HEK293 (cell line): ENCODE results near the gene HNRNPH2.

Experiments
- CTCF ChIA-PET: fragments of 350-600 bp; formaldehyde crosslinking; extraction: SDS; loops from one replicate; lab custom pipeline; 2021; ENCODE audit warnings: antibody characterized with exemption; lab: Yijun Ruan, JAX
- POLR2A ChIA-PET: fragments of 300-600 bp; formaldehyde crosslinking; extraction: SDS; loops from one replicate; lab custom pipeline; 2020; ENCODE audit warnings: antibody characterized with exemption, inconsistent platforms; lab: Yijun Ruan, JAX
- H3K27ac ChIP-seq: fragments of 200-500 bp; sonication (Bioruptor generic); 2 replicates; pipeline ENCODE4 v1.5.1; 2014; ENCODE audit warnings: low read depth, low read length, control low read depth, inconsistent platforms; ENCODE audit errors: extremely low read depth
- H3K36me3 ChIP-seq, 2 experiments: fragments of 200-500 bp in 1 of 2; sonication (Bioruptor generic) in 1 of 2; 1 replicate in 1 of 2; 2 replicates in 1 of 2; pipeline ENCODE4 v1.5.1; 2014 to 2017; ENCODE audit warnings: inconsistent platforms in 2 of 2, low read length in 2 of 2; ENCODE audit not compliant: control insufficient read depth in 2 of 2, insufficient read depth in 1 of 2
- H3K4me1 ChIP-seq: fragments of 200-500 bp; sonication (Bioruptor generic); 2 replicates; pipeline ENCODE4 v1.5.1; 2014; ENCODE audit warnings: mild to moderate bottlenecking, low read length, inconsistent platforms; ENCODE audit not compliant: control insufficient read depth, insufficient read depth
- H3K4me3 ChIP-seq: 2 replicates; pipeline ENCODE4 v1.5.1; 2011; ENCODE audit warnings: low read depth, mild to moderate bottlenecking, control low read depth, low read length, moderate library complexity
- H3K9me3 ChIP-seq: fragments of 200-500 bp; sonication (Bioruptor generic); 2 replicates; pipeline ENCODE4 v1.5.1; 2014; ENCODE audit warnings: low read depth, low read length, inconsistent platforms; ENCODE audit not compliant: control insufficient read depth, insufficient read depth
- GLI2 ChIP-seq: fragments of 450-650 bp; formaldehyde crosslinking; IDR thresholded peaks from 2 replicates; pipeline ENCODE4; 2017; ENCODE audit warnings: missing biosample characterization, missing genetic modification characterization, low read depth, borderline replicate concordance
- MEIS1 ChIP-seq: sonication (generic); formaldehyde crosslinking; IDR thresholded peaks from 2 replicates; pipeline ENCODE4 v1.8.1; 2022; ENCODE audit warnings: missing genetic modification reagents, mild to moderate bottlenecking, borderline replicate concordance
- PRDM4 ChIP-seq: fragments of 450-650 bp; formaldehyde crosslinking; IDR thresholded peaks from 2 replicates; pipeline ENCODE4 v1.5.1; 2017; ENCODE audit warnings: missing biosample characterization, missing genetic modification characterization
- REPIN1 ChIP-seq: fragments of 450-650 bp; formaldehyde crosslinking; IDR thresholded peaks from 2 replicates; pipeline ENCODE4 v1.5.1; 2017; ENCODE audit warnings: missing biosample characterization, missing genetic modification characterization, low read depth
- SCRT1 ChIP-seq: fragments of 450-650 bp; formaldehyde crosslinking; IDR thresholded peaks from 2 replicates; pipeline ENCODE4 v1.5.1; 2016; ENCODE audit warnings: missing biosample characterization, missing genetic modification characterization, borderline replicate concordance
- SCRT2 ChIP-seq: fragments of 450-650 bp; formaldehyde crosslinking; IDR thresholded peaks from 2 replicates; pipeline ENCODE4 v1.5.1; 2016; ENCODE audit warnings: missing biosample characterization, missing genetic modification characterization
- YY1 ChIP-seq: fragments of 450-650 bp; formaldehyde crosslinking; IDR thresholded peaks from 2 replicates; pipeline ENCODE4 v1.5.1; 2018; ENCODE audit warnings: missing biosample characterization, missing genetic modification characterization
- ZBTB1 ChIP-seq: fragments of 450-650 bp; formaldehyde crosslinking; IDR thresholded peaks from 2 replicates; pipeline ENCODE4 v1.5.1; 2016; ENCODE audit warnings: missing biosample characterization, missing genetic modification characterization
- ZBTB26 ChIP-seq: fragments of 450-650 bp; formaldehyde crosslinking; optimal IDR thresholded peaks from 2 replicates; pipeline ENCODE3; 2016; ENCODE audit warnings: missing biosample characterization, mild to moderate bottlenecking, missing genetic modification characterization
- ZFP3 ChIP-seq: fragments of 450-650 bp; formaldehyde crosslinking; IDR thresholded peaks from 2 replicates; pipeline ENCODE4 v1.5.1; 2016; ENCODE audit warnings: low read depth, missing biosample characterization, missing genetic modification characterization
- ZFP69B ChIP-seq: fragments of 450-650 bp; formaldehyde crosslinking; IDR thresholded peaks from 2 replicates; pipeline ENCODE4 v1.5.1; 2016; ENCODE audit warnings: missing biosample characterization, missing genetic modification characterization
- ZNF157 ChIP-seq: fragments of 450-650 bp; formaldehyde crosslinking; IDR thresholded peaks from 2 replicates; pipeline ENCODE4 v1.5.1; 2016; ENCODE audit warnings: missing biosample characterization, missing genetic modification characterization
- ZNF16 ChIP-seq: fragments of 450-650 bp; formaldehyde crosslinking; IDR thresholded peaks from 2 replicates; pipeline ENCODE4 v1.5.1; 2016; ENCODE audit warnings: low read depth, missing biosample characterization, missing genetic modification characterization
- ZNF175 ChIP-seq: fragments of 450-650 bp; formaldehyde crosslinking; IDR thresholded peaks from 2 replicates; pipeline ENCODE4 v1.5.1; 2016; ENCODE audit warnings: missing biosample characterization, missing genetic modification characterization
- ZNF202 ChIP-seq: fragments of 450-650 bp; formaldehyde crosslinking; IDR thresholded peaks from 2 replicates; pipeline ENCODE4 v1.5.1; 2016; ENCODE audit warnings: missing biosample characterization, missing genetic modification characterization, borderline replicate concordance
- ZNF214 ChIP-seq: fragments of 450-650 bp; formaldehyde crosslinking; IDR thresholded peaks from 2 replicates; pipeline ENCODE4 v1.5.1; 2017; ENCODE audit warnings: missing biosample characterization, mild to moderate bottlenecking, missing genetic modification characterization, borderline replicate concordance
- ZNF239 ChIP-seq: fragments of 450-650 bp; formaldehyde crosslinking; IDR thresholded peaks from 2 replicates; pipeline ENCODE4 v1.5.1; 2016; ENCODE audit warnings: missing biosample characterization, missing genetic modification characterization
- ZNF324 ChIP-seq: fragments of 450-650 bp; formaldehyde crosslinking; IDR thresholded peaks from 2 replicates; pipeline ENCODE4 v1.5.1; 2016; ENCODE audit warnings: missing biosample characterization, missing genetic modification characterization
- ZNF416 ChIP-seq: fragments of 450-650 bp; formaldehyde crosslinking; IDR thresholded peaks from 2 replicates; pipeline ENCODE4 v1.5.1; 2016; ENCODE audit warnings: missing biosample characterization, missing genetic modification characterization
- ZNF433 ChIP-seq: fragments of 450-650 bp; formaldehyde crosslinking; IDR thresholded peaks from 2 replicates; pipeline ENCODE4 v1.5.1; 2016; ENCODE audit warnings: missing biosample characterization, missing genetic modification characterization, low read depth
- ZNF48 ChIP-seq: fragments of 450-650 bp; formaldehyde crosslinking; IDR thresholded peaks from 2 replicates; pipeline ENCODE4 v1.5.1; 2016; ENCODE audit warnings: missing biosample characterization, missing genetic modification characterization
- ZNF510 ChIP-seq: fragments of 450-650 bp; formaldehyde crosslinking; IDR thresholded peaks from 2 replicates; pipeline ENCODE4 v1.5.1; 2018; ENCODE audit warnings: mild to moderate bottlenecking, missing genetic modification characterization, missing biosample characterization; ENCODE audit not compliant: insufficient replicate concordance
- ZNF529 ChIP-seq: fragments of 450-650 bp; formaldehyde crosslinking; IDR thresholded peaks from 2 replicates; pipeline ENCODE4 v1.5.1; 2017; ENCODE audit warnings: missing genetic modification characterization, missing biosample characterization; ENCODE audit not compliant: insufficient replicate concordance
- ZNF544 ChIP-seq: fragments of 450-650 bp; formaldehyde crosslinking; IDR thresholded peaks from 2 replicates; pipeline ENCODE4 v1.5.0; 2017; ENCODE audit warnings: missing biosample characterization, missing genetic modification characterization
- ZNF623 ChIP-seq: fragments of 450-650 bp; formaldehyde crosslinking; IDR thresholded peaks from 2 replicates; pipeline ENCODE4 v1.5.1; 2016; ENCODE audit warnings: missing biosample characterization, missing genetic modification characterization
- ZNF658 ChIP-seq: fragments of 450-650 bp; formaldehyde crosslinking; IDR thresholded peaks from 2 replicates; pipeline ENCODE4; 2016; ENCODE audit warnings: missing biosample characterization, missing genetic modification characterization
- ZNF785 ChIP-seq: fragments of 450-650 bp; formaldehyde crosslinking; IDR thresholded peaks from 2 replicates; pipeline ENCODE4 v1.5.1; 2016; ENCODE audit warnings: missing biosample characterization, missing genetic modification characterization
- TF ChIP-seq, protein P1 (sequence below): fragments of 450-650 bp; formaldehyde crosslinking; IDR thresholded peaks from 2 replicates; pipeline ENCODE4 v1.5.0; 2017; ENCODE audit warnings: missing biosample characterization, missing genetic modification characterization, borderline replicate concordance
- TF ChIP-seq, protein P2 (sequence below): fragments of 450-650 bp; formaldehyde crosslinking; IDR thresholded peaks from 2 replicates; pipeline ENCODE4 v1.5.1; 2016; ENCODE audit warnings: missing biosample characterization, missing genetic modification characterization

HNRNPH2 gene

GRCh38 chrX:101430457-101431078 lies 22.5 kb downstream of the HNRNPH2 start:
- Histone ChIP-seq H3K36me3 (peaks cover 0 to 32% of the 10 kb centered on the region in 2 experiments), H3K4me1 (no peaks in the 10 kb centered on the region), H3K27ac (no peak overlapping the region), H3K4me3 (no peak overlapping the region), H3K9me3 (no peaks in the 10 kb centered on the region)
- TF ChIP-seq GLI2 (tag by site-specific recombination) (no peak), ZNF416 (tag by site-specific recombination) (no peak), ZNF214 (tag by site-specific recombination) (no peak), ZNF510 (tag by site-specific recombination) (no peak), ZNF16 (no peak), ZNF175 (tag by site-specific recombination) (no peak), ZNF324 (no peak), ZBTB1 (tag by site-specific recombination) (no peak), REPIN1 (tag by site-specific recombination) (no peak), ZNF202 (no peak), ZNF48 (tag by site-specific recombination) (no peak), ZNF239 (tag by site-specific recombination) (no peak), PRDM4 (tag by site-specific recombination) (no peak)
- TF ChIP-seq, protein P1, sequence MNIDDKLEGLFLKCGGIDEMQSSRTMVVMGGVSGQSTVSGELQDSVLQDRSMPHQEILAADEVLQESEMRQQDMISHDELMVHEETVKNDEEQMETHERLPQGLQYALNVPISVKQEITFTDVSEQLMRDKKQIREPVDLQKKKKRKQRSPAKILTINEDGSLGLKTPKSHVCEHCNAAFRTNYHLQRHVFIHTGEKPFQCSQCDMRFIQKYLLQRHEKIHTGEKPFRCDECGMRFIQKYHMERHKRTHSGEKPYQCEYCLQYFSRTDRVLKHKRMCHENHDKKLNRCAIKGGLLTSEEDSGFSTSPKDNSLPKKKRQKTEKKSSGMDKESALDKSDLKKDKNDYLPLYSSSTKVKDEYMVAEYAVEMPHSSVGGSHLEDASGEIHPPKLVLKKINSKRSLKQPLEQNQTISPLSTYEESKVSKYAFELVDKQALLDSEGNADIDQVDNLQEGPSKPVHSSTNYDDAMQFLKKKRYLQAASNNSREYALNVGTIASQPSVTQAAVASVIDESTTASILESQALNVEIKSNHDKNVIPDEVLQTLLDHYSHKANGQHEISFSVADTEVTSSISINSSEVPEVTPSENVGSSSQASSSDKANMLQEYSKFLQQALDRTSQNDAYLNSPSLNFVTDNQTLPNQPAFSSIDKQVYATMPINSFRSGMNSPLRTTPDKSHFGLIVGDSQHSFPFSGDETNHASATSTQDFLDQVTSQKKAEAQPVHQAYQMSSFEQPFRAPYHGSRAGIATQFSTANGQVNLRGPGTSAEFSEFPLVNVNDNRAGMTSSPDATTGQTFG (tag by site-specific recombination): no peak
- CTCF ChIA-PET: no interaction called here
- POLR2A ChIA-PET: interaction anchor here (0.6 kb wide), 1 partner anchor 12 kb away, joined by 4 read pairs; no protein-coding TSS in a partner anchor

GRCh38 chrX:101442085-101442484 lies 34.1 kb downstream of the HNRNPH2 start:
- POLR2A ChIA-PET: no interaction called here
- TF ChIP-seq ZNF544 (tag by site-specific recombination) (no peak), ZNF433 (no peak), ZNF324 (no peak), ZNF157 (tag by site-specific recombination) (no peak), ZBTB26 (no peak), ZFP69B (tag by site-specific recombination) (no peak), YY1 (tag by site-specific recombination) (no peak), ZNF785 (tag by site-specific recombination) (no peak), ZNF529 (tag by site-specific recombination) (no peak), ZNF658 (tag by site-specific recombination) (no peak), ZFP3 (tag by site-specific recombination) (no peak), MEIS1 (CRISPR knock-in tag) (no peak), SCRT2 (tag by site-specific recombination) (no peak), ZNF623 (no peak), SCRT1 (tag by site-specific recombination) (no peak)
- TF ChIP-seq, protein P2, sequence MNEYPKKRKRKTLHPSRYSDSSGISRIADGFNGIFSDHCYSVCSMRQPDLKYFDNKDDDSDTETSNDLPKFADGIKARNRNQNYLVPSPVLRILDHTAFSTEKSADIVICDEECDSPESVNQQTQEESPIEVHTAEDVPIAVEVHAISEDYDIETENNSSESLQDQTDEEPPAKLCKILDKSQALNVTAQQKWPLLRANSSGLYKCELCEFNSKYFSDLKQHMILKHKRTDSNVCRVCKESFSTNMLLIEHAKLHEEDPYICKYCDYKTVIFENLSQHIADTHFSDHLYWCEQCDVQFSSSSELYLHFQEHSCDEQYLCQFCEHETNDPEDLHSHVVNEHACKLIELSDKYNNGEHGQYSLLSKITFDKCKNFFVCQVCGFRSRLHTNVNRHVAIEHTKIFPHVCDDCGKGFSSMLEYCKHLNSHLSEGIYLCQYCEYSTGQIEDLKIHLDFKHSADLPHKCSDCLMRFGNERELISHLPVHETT (tag by site-specific recombination): no peak

More at GRCh38 chrX:101442085-101442484, 34.1 kb downstream of the HNRNPH2 start:
- H3K27ac ChIP-seq: no peak overlapping the region
- H3K4me3 ChIP-seq: no peak overlapping the region
- no peaks in the 10 kb centered on the region for H3K4me1 ChIP-seq
- CTCF ChIA-PET: no interaction called here
- H3K36me3 ChIP-seq: peaks cover 0 to 25% of the 10 kb centered on the region in 2 experiments; a peak in 2 of 3 replicates
- H3K9me3 ChIP-seq: no peaks in the 10 kb centered on the region
